Measurements from ENCODE around the gene SASS6. TPM values are rescaled to one million over a fixed set of nuclear protein-coding genes. Genes with fewer than 3 reads are reported as not detected.

SASS6 gene
- total and polyA plus RNA-seq, 8 donors: 0.87 to 6.1 (median 2.7) TPM

DNA sequence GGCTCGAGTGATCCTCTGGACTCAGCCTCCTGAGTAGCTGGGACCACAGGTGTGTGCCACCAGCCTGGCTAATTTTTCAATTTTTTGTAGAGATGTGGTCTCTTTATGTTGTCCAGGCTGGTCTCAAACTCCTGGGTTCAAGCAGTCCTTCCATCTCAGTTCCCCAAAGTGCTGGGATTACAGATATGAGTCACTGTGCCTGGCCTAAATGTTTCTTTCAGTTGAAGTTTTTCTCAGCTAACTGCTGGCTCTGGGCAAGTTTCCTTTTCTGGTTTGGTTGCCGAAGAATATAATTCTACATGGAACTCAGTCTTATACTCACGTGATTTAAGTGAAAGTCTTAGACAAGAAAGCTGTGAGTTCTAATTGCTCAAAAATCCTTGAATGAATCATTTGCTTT, 57.0 kb downstream of the SASS6 start:
- no peak overlapping the region for H3K4me3 ChIP-seq
- peaks cover 3 to 79% (median 74%) of the 10 kb centered on the region in 4 donors for H3K36me3 ChIP-seq
- no peaks in the 10 kb centered on the region for H3K27me3 ChIP-seq
- TF ChIP-seq, protein P1, sequence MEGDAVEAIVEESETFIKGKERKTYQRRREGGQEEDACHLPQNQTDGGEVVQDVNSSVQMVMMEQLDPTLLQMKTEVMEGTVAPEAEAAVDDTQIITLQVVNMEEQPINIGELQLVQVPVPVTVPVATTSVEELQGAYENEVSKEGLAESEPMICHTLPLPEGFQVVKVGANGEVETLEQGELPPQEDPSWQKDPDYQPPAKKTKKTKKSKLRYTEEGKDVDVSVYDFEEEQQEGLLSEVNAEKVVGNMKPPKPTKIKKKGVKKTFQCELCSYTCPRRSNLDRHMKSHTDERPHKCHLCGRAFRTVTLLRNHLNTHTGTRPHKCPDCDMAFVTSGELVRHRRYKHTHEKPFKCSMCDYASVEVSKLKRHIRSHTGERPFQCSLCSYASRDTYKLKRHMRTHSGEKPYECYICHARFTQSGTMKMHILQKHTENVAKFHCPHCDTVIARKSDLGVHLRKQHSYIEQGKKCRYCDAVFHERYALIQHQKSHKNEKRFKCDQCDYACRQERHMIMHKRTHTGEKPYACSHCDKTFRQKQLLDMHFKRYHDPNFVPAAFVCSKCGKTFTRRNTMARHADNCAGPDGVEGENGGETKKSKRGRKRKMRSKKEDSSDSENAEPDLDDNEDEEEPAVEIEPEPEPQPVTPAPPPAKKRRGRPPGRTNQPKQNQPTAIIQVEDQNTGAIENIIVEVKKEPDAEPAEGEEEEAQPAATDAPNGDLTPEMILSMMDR (IDR thresholded peaks at IDR 0.05): no peak
- TF ChIP-seq POLR2AphosphoS5 (IDR thresholded peaks at IDR 0.05): no peak
- peak overlapping the region in 3 of 5 donors; percentile 12 to 55 (median 25) for H3K27ac ChIP-seq
- H3K4me1 ChIP-seq: peaks cover 6 to 38% (median 19%) of the 10 kb centered on the region in 4 donors
- intact Hi-C loops (cut with DNase I; ENCODE audit: low total_unique reads): no loop called here
- H3K9me3 ChIP-seq: no peaks in the 10 kb centered on the region
- WGBS, 5 donors: 77 to 89% (median 80%) methylated on average over 3 of the region's 3 CpGs
- no peak for DNase-seq

DNA sequence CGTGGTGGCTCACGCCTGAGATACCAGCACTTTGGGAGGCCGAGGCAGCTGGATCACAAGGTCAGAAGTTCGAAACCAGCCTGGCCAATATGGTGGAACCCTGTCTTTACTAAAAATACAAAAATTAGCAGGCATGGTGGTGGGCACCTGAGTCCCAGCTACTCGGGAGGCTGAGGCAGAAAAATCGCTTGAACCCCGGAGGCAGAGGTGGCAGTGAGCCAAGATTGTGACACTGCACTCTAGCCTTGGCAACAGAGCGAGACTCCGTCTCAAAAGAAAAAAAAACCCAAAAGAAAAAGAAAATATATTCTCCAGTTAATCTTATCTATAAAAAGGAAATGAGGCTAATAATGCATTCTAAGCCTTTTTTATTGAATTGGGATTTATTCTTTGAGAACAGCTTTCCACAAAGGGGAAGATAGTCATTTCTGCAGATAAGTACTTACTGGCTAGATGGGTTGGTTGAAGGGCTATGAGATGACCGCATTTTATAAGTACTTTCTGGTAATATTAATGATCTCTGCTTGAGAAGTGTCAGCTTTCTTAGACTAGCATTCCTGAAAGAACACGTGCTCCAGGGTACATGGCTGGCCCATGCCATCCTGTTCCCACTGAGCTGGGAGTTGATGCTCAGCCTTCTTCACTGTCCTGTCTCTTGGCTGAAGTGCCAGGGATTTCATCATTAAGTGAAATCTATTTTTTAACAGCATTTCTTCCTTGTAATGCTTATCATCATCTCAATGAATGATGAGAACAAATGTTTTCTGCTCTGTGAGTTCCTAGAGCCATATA, 57.9 kb downstream of the SASS6 start:
- peaks cover 11 to 79% (median 76%) of the 10 kb centered on the region in 4 donors for H3K36me3 ChIP-seq
- H3K27me3 ChIP-seq: no peaks in the 10 kb centered on the region
- H3K27ac ChIP-seq: no peak overlapping the region
- peaks cover 4 to 28% (median 16%) of the 10 kb centered on the region in 4 donors for H3K4me1 ChIP-seq
- 82 to 93% (median 91%) methylated on average over 11 of the region's 11 CpGs for WGBS, 5 donors
- DNase-seq: no peak
- TF ChIP-seq EP300 (IDR thresholded peaks at IDR 0.05) (no peak), POLR2A (IDR thresholded peaks at IDR 0.05) (no peak), POLR2AphosphoS5 (IDR thresholded peaks at IDR 0.05) (no peak)
- TF ChIP-seq, protein P1 (IDR thresholded peaks at IDR 0.05): no peak
- intact Hi-C loops (cut with DNase I; ENCODE audit: low total_unique reads): no loop called here
- H3K4me3 ChIP-seq: no peak overlapping the region
- no peaks in the 10 kb centered on the region for H3K9me3 ChIP-seq

DNA sequence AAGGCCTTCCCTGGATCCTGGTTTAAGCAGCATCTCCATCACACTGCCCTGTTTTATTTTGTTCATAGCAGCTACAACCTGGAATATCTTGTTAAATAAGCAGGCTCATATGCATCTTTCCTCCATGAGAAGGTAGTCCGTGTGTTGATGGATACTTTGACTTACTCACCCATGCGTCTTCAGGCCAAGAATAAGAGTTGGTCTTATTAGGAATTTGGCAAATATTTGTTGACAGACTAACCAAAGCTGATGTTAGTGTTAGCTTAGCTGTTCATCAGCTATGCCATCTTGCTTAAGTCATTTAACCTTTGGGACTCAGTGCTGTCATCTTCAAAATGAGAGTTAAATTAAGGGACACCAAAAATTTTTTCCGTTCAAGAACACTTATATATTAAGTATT, 59.2 kb downstream of the SASS6 start:
- intact Hi-C loops (cut with DNase I; ENCODE audit: low total_unique reads): no loop called here
- H3K4me3 ChIP-seq: no peak overlapping the region
- no peaks in the 10 kb centered on the region for H3K9me3 ChIP-seq
- TF ChIP-seq EP300 (IDR thresholded peaks at IDR 0.05) (no peak), POLR2A (IDR thresholded peaks at IDR 0.05) (no peak), POLR2AphosphoS5 (IDR thresholded peaks at IDR 0.05) (no peak)
- H3K4me1 ChIP-seq: peaks cover 0 to 24% (median 14%) of the 10 kb centered on the region in 4 donors
- WGBS, 5 donors: 89 to 95% (median 90%) methylated on average over 3 of the region's 3 CpGs
- H3K27ac ChIP-seq: no peak overlapping the region
- peaks cover 24 to 79% (median 76%) of the 10 kb centered on the region in 4 donors for H3K36me3 ChIP-seq
- no peaks in the 10 kb centered on the region for H3K27me3 ChIP-seq
- no peak for DNase-seq

DNA sequence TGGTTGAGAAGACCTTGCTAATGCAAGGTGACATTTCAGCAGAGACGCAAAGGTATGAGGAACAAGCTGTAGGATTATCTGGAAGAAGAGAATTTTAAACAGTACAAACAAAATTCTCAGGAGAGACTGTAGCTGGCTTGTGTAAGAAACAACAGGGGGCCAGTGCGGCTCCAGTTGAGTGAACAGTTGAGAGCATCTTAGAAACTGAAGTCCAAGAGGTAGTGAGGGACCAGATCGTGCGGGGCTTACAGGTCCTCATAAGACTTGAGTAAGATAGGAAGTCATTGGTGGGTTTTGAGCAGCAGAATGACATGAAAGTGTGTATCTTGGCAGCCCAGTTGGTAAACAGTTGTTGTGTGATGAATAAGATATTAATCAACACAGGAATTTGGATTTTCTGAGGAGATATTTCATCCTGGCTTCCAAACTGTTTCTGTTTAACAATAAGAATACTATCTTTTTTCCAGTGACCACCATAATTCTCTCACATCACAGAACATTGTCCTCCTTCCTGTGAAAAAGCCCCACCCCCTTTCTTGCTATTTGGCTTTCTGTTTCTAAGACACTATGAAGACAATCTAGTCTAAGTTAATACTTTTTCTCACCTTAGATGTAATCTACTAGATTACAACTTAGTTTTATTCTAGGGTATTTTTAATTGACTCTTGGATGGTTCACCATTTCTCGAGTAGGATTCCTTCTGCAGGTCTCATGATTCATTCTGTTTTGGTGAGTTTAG, 62.4 kb downstream of the SASS6 start:
- no peaks in the 10 kb centered on the region for H3K9me3 ChIP-seq
- peaks cover 42 to 89% (median 84%) of the 10 kb centered on the region in 4 donors for H3K36me3 ChIP-seq
- intact Hi-C loops (cut with DNase I; ENCODE audit: low total_unique reads): no loop called here
- no peak for DNase-seq
- TF ChIP-seq EP300 (IDR thresholded peaks at IDR 0.05): no peak
- no peak for TF ChIP-seq POLR2A (IDR thresholded peaks at IDR 0.05)
- no peak for TF ChIP-seq POLR2AphosphoS5 (IDR thresholded peaks at IDR 0.05)
- TF ChIP-seq, protein P1 (IDR thresholded peaks at IDR 0.05): no peak
- 93 to 97% (median 96%) methylated on average over 5 of the region's 5 CpGs for WGBS, 5 donors
- H3K27ac ChIP-seq: no peak overlapping the region
- H3K27me3 ChIP-seq: no peaks in the 10 kb centered on the region
- no peak overlapping the region for H3K4me3 ChIP-seq
- H3K4me1 ChIP-seq: peaks cover 0 to 6% (median 0%) of the 10 kb centered on the region in 4 donors

All from stomach (tissue), 9 donors.